Measurements from ENCODE around the gene SLC16A2.
"Not testable (repeated sequence)": the region's sequence is repeated elsewhere in the genome, so short reads cannot be mapped to it uniquely, and the experiment has no call there.

The SLC16A2 gene

GRCh38 chrX:74505437-74505836, 84.1 kb downstream of the SLC16A2 start:
- WGBS (ENCODE audit: insufficient coverage, insufficient read length): no CpG with 5 or more reads among the region's 2 CpGs

DNA sequence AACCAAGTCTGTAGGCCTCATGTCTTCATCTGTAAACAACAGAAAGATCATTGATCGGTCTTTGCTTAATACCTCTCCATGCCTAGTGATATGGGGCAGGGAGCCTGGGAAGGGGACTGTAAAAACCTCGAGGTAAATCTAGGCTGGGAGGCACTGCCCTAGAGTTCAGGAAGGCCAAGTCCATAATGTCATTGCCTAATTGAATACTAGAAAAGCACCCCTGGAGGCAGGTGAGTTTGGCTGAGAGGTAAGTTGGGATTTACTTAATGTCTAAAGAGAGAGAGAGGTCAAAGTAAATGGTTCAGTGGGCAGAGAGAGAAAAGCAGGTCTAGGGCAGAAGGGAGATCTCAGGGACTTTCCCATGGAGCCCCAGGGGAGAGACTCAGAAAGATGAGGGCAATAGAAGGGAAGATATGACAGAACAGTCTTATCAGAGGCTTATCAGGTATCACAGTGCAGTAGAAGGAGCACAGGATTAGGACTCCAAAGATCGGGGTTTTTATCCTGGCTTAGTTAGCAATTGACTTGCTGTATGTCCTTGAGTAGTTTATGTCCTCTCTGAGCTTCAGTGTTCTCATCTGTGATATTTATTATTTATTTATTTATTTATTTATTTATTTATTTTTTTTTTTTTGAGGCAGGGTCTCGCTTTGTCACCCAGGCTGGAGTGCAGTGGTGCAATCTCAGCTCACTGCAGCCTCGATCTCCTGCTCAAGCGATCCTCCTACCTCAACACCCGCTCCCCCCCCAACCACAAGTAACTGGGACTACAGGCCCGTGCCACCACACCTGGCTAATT, 85.2 kb downstream of the SLC16A2 start:
- no peak for DNase-seq (ENCODE audit: low read depth, low spot score)
- Histone ChIP-seq H3K27ac (ENCODE audit: low read length) (no peak overlapping the region), H3K27me3 (ENCODE audit: control insufficient read depth, insufficient read depth, low read length) (no peaks in the 10 kb centered on the region), H3K4me3 (ENCODE audit: low read length) (no peak overlapping the region), H3K4me1 (ENCODE audit: control insufficient read depth, insufficient read depth, low read length) (no peaks in the 10 kb centered on the region), H3K9me3 (ENCODE audit: control insufficient read depth, insufficient read depth, low read length) (no peaks in the 10 kb centered on the region), H3K36me3 (ENCODE audit: control insufficient read depth, insufficient read depth, low read length) (no peaks in the 10 kb centered on the region)
- no CpG with 5 or more reads among the region's 8 CpGs for WGBS (ENCODE audit: insufficient coverage, insufficient read length)

More at GRCh38 chrX:74505437-74505836, 84.1 kb downstream of the SLC16A2 start:
- no peaks in the 10 kb centered on the region for H3K36me3 ChIP-seq (ENCODE audit: control insufficient read depth, insufficient read depth, low read length)
- H3K4me1 ChIP-seq (ENCODE audit: control insufficient read depth, insufficient read depth, low read length): no peaks in the 10 kb centered on the region
- DNase-seq (ENCODE audit: low read depth, low spot score): no peak
- H3K27ac ChIP-seq (ENCODE audit: low read length): no peak overlapping the region
- H3K27me3 ChIP-seq (ENCODE audit: control insufficient read depth, insufficient read depth, low read length): no peaks in the 10 kb centered on the region
- H3K4me3 ChIP-seq (ENCODE audit: low read length): no peak overlapping the region
- H3K9me3 ChIP-seq (ENCODE audit: control insufficient read depth, insufficient read depth, low read length): no peaks in the 10 kb centered on the region

DNA sequence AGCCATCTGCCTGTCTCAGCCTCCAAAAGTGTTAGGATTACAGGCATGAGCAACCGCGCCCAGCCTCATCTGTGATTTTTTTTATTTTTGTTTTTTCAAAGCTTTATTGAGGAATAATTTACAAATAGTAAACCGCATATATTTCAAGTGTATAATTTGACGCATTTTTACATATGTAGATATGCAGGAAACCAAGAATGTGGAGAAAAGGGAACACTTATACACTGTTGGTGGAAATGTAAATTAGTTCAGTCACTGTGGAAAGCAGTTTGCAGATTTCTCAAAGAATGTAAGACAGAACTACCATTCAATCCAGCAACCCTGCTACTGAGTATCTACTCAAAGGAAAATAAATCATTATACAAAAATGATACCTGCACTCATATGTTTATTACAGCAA, 85.9 kb downstream of the SLC16A2 start:
- Histone ChIP-seq H3K27ac (ENCODE audit: low read length) (no peak overlapping the region), H3K4me3 (ENCODE audit: low read length) (no peak overlapping the region), H3K36me3 (ENCODE audit: control insufficient read depth, insufficient read depth, low read length) (no peaks in the 10 kb centered on the region), H3K27me3 (ENCODE audit: control insufficient read depth, insufficient read depth, low read length) (no peaks in the 10 kb centered on the region), H3K9me3 (ENCODE audit: control insufficient read depth, insufficient read depth, low read length) (no peaks in the 10 kb centered on the region), H3K4me1 (ENCODE audit: control insufficient read depth, insufficient read depth, low read length) (no peaks in the 10 kb centered on the region)
- no peak for DNase-seq (ENCODE audit: low read depth, low spot score)
- WGBS (ENCODE audit: insufficient coverage, insufficient read length): no CpG with 5 or more reads among the region's 4 CpGs

DNA sequence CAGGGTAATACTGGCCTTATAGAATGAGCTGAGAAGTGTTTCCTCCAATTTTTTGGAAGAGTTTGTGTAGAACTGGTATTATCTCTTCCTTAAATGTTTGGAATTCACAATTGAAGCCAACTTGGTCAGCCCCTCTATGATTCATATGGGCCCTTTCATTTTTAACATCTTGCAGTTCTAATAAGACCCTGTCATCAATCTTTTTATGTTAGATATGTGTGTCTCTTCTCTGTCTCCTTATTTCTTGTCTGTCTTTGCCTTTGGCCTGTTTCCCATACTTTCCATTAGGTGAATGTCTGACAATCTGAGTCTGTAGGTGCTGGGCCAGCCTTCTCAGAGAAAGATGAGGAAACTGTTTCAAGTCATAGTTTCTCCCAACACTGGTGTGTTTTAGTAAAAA, 88.7 kb downstream of the SLC16A2 start:
- Histone ChIP-seq H3K36me3 (ENCODE audit: control insufficient read depth, insufficient read depth, low read length) (no peaks in the 10 kb centered on the region), H3K27me3 (ENCODE audit: control insufficient read depth, insufficient read depth, low read length) (no peaks in the 10 kb centered on the region)
- DNase-seq (ENCODE audit: low read depth, low spot score): no peak

DNA sequence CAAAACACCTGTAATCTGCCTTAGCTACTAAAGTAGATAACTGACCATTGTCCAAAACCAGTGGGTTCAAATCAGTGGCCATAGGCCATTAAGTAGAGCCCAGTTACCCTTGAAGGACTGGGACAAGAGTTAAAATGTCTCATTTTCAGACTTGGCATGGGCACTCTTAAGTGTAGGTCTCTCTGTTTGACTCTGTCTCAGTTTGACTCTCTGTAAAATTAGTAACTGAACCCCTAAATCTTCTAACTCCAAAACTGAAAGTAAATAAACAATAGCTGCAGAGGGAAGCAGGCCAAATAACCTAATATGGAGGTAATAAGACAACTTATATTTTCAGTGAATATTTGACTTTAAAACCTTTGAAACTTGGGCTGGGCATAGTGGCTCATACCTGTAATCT, 89.1 kb downstream of the SLC16A2 start:
- H3K4me3 ChIP-seq (ENCODE audit: low read length): no peak overlapping the region
- H3K36me3 ChIP-seq (ENCODE audit: control insufficient read depth, insufficient read depth, low read length): no peaks in the 10 kb centered on the region
- H3K27me3 ChIP-seq (ENCODE audit: control insufficient read depth, insufficient read depth, low read length): no peaks in the 10 kb centered on the region
- H3K9me3 ChIP-seq (ENCODE audit: control insufficient read depth, insufficient read depth, low read length): no peaks in the 10 kb centered on the region
- DNase-seq (ENCODE audit: low read depth, low spot score): no peak
- no peak overlapping the region for H3K27ac ChIP-seq (ENCODE audit: low read length)
- H3K4me1 ChIP-seq (ENCODE audit: control insufficient read depth, insufficient read depth, low read length): no peaks in the 10 kb centered on the region

More for the DNA sequence above, 88.7 kb downstream of the SLC16A2 start:
- Histone ChIP-seq H3K4me3 (ENCODE audit: low read length) (no peak overlapping the region), H3K4me1 (ENCODE audit: control insufficient read depth, insufficient read depth, low read length) (no peaks in the 10 kb centered on the region), H3K27ac (ENCODE audit: low read length) (no peak overlapping the region), H3K9me3 (ENCODE audit: control insufficient read depth, insufficient read depth, low read length) (no peaks in the 10 kb centered on the region)

GRCh38 chrX:74511704-74512103, 90.4 kb downstream of the SLC16A2 start:
- no CpG with 5 or more reads among the region's 3 CpGs for WGBS (ENCODE audit: insufficient coverage, insufficient read length)
- H3K27ac ChIP-seq (ENCODE audit: low read length): no peak overlapping the region
- no peak for DNase-seq (ENCODE audit: low read depth, low spot score)
- H3K36me3 ChIP-seq (ENCODE audit: control insufficient read depth, insufficient read depth, low read length): no peaks in the 10 kb centered on the region
- H3K4me1 ChIP-seq (ENCODE audit: control insufficient read depth, insufficient read depth, low read length): no peaks in the 10 kb centered on the region
- no peaks in the 10 kb centered on the region for H3K27me3 ChIP-seq (ENCODE audit: control insufficient read depth, insufficient read depth, low read length)
- H3K9me3 ChIP-seq (ENCODE audit: control insufficient read depth, insufficient read depth, low read length): no peaks in the 10 kb centered on the region
- no peak overlapping the region for H3K4me3 ChIP-seq (ENCODE audit: low read length)

DNA sequence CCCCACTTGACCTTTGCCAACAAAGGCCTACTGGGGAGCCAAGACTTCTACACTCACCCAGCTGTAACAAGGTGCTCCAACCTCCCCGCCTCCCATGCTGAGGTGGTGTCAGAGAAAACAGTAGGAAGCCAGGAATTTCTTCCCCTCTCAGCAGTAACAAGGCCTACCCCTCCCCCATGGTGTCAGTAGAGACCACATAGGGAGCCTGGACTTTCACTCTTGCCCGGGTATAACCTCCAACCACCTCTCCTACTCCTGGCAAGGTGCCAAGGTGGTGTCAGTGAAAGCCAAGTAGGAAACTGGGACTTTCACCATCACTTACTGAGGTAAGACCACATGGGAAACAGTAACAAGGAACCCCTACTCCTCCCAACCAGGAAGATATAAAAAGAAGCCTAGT, 93.1 kb downstream of the SLC16A2 start:
- WGBS (ENCODE audit: insufficient coverage, insufficient read length): no CpG with 5 or more reads among the region's 2 CpGs
- DNase-seq (ENCODE audit: low read depth, low spot score): no peak
- Histone ChIP-seq H3K27me3 (ENCODE audit: control insufficient read depth, insufficient read depth, low read length) (no peaks in the 10 kb centered on the region), H3K9me3 (ENCODE audit: control insufficient read depth, insufficient read depth, low read length) (no peaks in the 10 kb centered on the region), H3K36me3 (ENCODE audit: control insufficient read depth, insufficient read depth, low read length) (no peaks in the 10 kb centered on the region), H3K4me3 (ENCODE audit: low read length) (no peak overlapping the region), H3K27ac (ENCODE audit: low read length) (no peak overlapping the region), H3K4me1 (ENCODE audit: control insufficient read depth, insufficient read depth, low read length) (no peaks in the 10 kb centered on the region)

GRCh38 chrX:74515356-74515755, 94.1 kb downstream of the SLC16A2 start:
- Histone ChIP-seq H3K9me3 (ENCODE audit: control insufficient read depth, insufficient read depth, low read length) (no peaks in the 10 kb centered on the region), H3K4me3 (ENCODE audit: low read length) (no peak overlapping the region), H3K36me3 (ENCODE audit: control insufficient read depth, insufficient read depth, low read length) (no peaks in the 10 kb centered on the region), H3K27me3 (ENCODE audit: control insufficient read depth, insufficient read depth, low read length) (no peaks in the 10 kb centered on the region), H3K4me1 (ENCODE audit: control insufficient read depth, insufficient read depth, low read length) (no peaks in the 10 kb centered on the region), H3K27ac (ENCODE audit: low read length) (no peak overlapping the region)
- WGBS (ENCODE audit: insufficient coverage, insufficient read length): no CpG with 5 or more reads among the region's 2 CpGs
- no peak for DNase-seq (ENCODE audit: low read depth, low spot score)

- H3K27me3 ChIP-seq (ENCODE audit: control insufficient read depth, insufficient read depth, low read length); H3K4me1 ChIP-seq (ENCODE audit: control insufficient read depth, insufficient read depth, low read length); DNase-seq (ENCODE audit: low read depth, low spot score); H3K36me3 ChIP-seq (ENCODE audit: control insufficient read depth, insufficient read depth, low read length); H3K4me3 ChIP-seq (ENCODE audit: low read length); H3K27ac ChIP-seq (ENCODE audit: low read length); H3K9me3 ChIP-seq (ENCODE audit: control insufficient read depth, insufficient read depth, low read length): not testable (repeated sequence)
- no CpG with 5 or more reads among the region's 1 CpG for WGBS (ENCODE audit: insufficient coverage, insufficient read length)
These were observed 94.7 kb downstream of the SLC16A2 start for GRCh38 chrX:74516013-74516412.

- H3K9me3 ChIP-seq (ENCODE audit: control insufficient read depth, insufficient read depth, low read length): no peaks in the 10 kb centered on the region
- H3K27ac ChIP-seq (ENCODE audit: low read length): no peak overlapping the region
- H3K27me3 ChIP-seq (ENCODE audit: control insufficient read depth, insufficient read depth, low read length): no peaks in the 10 kb centered on the region
- H3K4me1 ChIP-seq (ENCODE audit: control insufficient read depth, insufficient read depth, low read length): no peaks in the 10 kb centered on the region
- H3K36me3 ChIP-seq (ENCODE audit: control insufficient read depth, insufficient read depth, low read length): no peaks in the 10 kb centered on the region
- H3K4me3 ChIP-seq (ENCODE audit: low read length): no peak overlapping the region
- 100% methylated on average over 2 of the region's 2 CpGs for WGBS (ENCODE audit: insufficient coverage, insufficient read length)
- no peak for DNase-seq (ENCODE audit: low read depth, low spot score)
These were observed 98.6 kb downstream of the SLC16A2 start for GRCh38 chrX:74519870-74520269.

GRCh38 chrX:74520291-74520690, 99.0 kb downstream of the SLC16A2 start:
- H3K4me3 ChIP-seq (ENCODE audit: low read length): no peak overlapping the region
- no peaks in the 10 kb centered on the region for H3K27me3 ChIP-seq (ENCODE audit: control insufficient read depth, insufficient read depth, low read length)
- no peaks in the 10 kb centered on the region for H3K36me3 ChIP-seq (ENCODE audit: control insufficient read depth, insufficient read depth, low read length)
- WGBS (ENCODE audit: insufficient coverage, insufficient read length): no CpG with 5 or more reads among the region's 3 CpGs
- no peak overlapping the region for H3K27ac ChIP-seq (ENCODE audit: low read length)
- no peaks in the 10 kb centered on the region for H3K4me1 ChIP-seq (ENCODE audit: control insufficient read depth, insufficient read depth, low read length)
- no peaks in the 10 kb centered on the region for H3K9me3 ChIP-seq (ENCODE audit: control insufficient read depth, insufficient read depth, low read length)
- no peak for DNase-seq (ENCODE audit: low read depth, low spot score)

Measured in iPS DF 6.9 (cell line).